Measurements from ENCODE around the gene KLK15.

The KLK15 gene

DNA sequence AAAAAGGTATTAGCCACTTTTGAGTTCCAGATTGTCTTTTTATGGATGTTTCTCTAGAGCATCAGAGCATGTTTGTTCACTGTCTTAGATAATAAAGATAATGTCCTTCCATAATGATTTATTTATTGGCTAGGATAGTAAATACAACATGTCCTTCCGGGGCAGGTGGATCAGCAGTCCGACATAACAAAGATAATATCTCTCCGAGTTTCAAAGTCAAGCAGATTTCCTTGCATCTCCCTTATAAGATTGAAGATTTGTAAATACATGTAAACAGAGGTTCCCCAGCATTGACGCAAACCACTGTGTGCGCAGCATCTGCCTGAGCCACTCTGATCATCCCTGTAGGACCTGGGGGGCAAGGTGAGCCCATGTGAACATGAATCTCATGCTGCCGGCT lies 8.8 kb upstream of the KLK15 start:
- DNase-seq, result no peak

GRCh38 chr19:50839712-50840655 lies 6.6 kb upstream of the KLK15 start:
- DNase-seq, result no peak

DNA sequence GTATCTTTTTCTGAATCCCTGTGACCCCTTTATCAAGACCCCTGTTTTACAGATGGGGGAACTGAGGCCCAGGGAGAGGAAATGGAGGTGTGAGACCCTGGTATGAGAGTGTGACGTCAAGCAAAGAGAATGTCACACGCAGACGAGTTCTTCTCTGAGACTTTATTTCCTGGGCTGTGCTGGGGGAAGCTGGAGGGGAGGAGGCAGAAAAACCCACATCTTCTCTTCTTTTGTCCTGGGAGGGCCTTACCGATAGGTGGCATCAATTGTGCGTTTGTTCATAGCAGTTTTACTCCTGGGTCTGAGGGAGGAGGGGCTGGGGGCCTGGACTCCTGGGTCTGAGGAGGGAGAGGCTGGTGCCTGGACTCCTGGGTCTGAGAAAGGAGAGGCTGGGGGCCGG lies 4.9 kb upstream of the KLK15 start:
- no peak for DNase-seq

- no peak for DNase-seq
These were observed 3.9 kb upstream of the KLK15 start for GRCh38 chr19:50837300-50837699.

DNA sequence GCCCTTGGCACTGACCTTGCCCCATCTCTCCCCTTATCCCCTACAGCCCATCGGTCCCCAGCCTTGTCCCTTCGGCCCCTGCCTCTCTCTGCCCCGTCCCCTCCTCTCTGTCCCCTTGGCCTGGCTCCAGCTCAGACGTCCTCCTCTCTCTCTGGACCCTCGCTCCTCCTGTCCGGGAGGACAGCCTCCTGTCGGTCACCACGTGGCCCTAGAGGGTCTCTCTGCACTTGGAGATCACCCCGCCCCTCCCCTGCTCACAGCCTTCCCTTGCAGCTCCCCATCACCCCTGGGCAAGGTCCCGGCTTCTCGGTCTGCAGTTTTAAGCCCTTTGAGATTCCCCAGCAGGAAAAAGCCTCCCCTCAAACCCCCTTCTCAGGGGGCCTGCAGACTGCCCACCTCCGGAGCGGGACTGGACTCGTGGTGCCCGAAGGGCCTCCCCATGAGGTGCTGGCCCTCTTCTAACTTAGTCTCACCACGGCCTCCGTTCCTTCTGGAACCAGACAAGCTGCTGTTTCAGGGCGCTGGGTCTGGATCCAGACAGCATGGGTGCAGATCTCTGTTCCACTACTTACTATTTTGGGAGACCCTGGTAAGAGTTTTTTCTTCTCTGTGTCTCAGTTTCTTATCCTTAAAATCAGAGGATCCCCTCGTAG lies 3.3 kb upstream of the KLK15 start:
- no peak for DNase-seq

- peak; percentile 37 for DNase-seq
These were observed 2.6 kb upstream of the KLK15 start for GRCh38 chr19:50835785-50836542.

GRCh38 chr19:50835103-50835784 lies 1.9 kb upstream of the KLK15 start:
- DNase-seq, result peak; percentile 9

- DNase-seq, result no peak
These were observed 411 bp upstream of the KLK15 start for GRCh38 chr19:50833802-50834167.

DNA sequence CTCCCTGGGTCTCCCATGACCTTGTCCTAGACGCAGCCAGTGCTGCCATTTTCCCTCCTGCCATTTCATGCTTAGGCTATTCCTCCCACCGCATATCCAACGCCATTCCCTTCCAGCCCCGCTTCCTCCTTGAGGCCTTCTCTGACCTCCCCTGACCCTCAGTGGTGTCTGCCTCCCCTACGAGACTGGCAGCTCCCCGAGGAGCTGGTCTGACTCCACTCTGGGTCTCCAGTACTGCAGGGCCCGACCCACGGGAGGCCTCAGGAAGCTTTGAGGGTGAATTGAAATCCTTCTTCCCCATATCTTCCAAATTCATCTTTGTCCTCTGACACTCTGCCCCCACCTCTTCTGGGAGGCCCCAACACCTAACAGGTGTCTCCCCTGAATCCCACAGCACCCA lies 708 bp downstream of the KLK15 start:
- DNase-seq, result no peak

DNA sequence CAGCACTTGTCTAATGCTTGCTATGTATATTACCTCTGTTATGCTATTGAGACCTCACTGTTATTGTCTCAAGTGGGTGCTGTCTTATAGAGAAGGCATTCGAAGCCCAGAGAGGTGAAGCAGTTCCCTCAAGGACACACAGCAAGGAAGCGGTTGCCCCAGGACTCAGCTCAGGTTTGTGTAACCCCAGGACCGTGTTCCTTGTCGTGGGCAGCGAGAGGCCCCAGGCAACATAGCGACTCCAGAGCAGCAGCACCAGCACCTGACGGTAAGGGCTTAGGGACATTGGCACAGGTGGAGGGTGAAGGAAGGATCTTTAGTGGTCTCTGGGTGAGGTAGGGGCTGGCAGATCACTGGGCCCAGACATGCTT lies 2.4 kb downstream of the KLK15 start:
- DNase-seq, result no peak

GRCh38 chr19:50830266-50831025 lies 2.9 kb downstream of the KLK15 start:
- DNase-seq, result no peak

DNA sequence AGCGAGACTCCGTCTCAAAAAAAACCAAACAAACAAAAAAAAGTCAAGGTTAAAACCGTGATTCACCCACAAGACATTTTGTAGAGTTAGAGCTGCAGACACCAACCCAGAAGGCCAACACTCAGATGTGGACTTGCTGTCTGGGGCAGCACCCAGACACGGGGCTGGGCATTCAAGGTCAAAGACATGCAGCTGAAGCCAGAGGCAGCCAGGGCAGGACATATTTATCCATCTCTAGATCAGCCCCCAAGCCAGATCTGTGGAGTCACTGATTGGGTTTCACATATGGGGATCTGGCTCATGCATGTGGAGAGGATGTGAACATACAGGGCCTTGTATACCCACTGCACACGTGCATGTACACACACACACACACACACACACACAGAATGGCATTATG lies 3.6 kb downstream of the KLK15 start:
- DNase-seq, result no peak

- no peak for DNase-seq
These were observed 5.9 kb downstream of the KLK15 start for GRCh38 chr19:50827476-50827875.

DNA sequence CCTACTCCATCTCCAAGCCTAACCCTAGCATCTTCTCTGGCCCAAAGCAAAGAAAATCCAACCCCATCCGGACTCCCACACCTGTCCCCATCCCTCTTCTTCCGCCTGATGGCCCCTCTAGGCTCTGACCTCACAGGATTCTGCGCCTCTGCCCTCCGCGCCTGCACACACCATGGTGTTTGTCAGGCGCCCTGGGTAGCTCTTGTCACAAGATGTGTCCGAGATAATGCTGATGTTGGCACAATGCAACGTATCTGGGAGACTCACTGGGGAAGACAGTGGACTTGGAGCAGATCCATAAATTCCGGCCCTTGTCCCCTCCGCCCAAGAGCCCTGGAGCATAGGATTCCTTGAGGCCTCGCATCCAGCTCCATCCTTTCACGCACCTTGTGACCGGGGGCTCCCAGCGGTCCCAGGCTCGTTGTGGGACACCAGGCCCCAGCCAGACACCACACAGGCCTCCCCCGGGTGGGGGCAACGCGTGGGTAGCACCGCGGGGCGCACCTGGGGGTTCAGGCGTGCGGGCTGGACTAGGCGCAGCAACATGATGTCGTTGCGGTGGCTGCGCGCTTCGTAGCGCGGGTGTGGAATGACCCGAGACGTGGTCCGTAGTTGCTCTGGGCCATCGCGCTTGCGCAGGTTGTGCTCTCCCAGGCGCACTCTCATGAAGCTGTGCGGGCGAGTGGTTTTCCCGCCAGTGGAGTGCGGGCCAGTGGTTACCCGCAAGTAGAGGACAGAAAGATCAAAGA lies 6.7 kb downstream of the KLK15 start:
- DNase-seq, result no peak

GRCh38 chr19:50823389-50824042 lies 9.9 kb downstream of the KLK15 start, which contains the start of gene KLK1:
Gene KLK1 (minus strand): TSS chr19:50823787. CDS start chr19:50823748, 39 bp downstream.
- no peak for DNase-seq

DNA sequence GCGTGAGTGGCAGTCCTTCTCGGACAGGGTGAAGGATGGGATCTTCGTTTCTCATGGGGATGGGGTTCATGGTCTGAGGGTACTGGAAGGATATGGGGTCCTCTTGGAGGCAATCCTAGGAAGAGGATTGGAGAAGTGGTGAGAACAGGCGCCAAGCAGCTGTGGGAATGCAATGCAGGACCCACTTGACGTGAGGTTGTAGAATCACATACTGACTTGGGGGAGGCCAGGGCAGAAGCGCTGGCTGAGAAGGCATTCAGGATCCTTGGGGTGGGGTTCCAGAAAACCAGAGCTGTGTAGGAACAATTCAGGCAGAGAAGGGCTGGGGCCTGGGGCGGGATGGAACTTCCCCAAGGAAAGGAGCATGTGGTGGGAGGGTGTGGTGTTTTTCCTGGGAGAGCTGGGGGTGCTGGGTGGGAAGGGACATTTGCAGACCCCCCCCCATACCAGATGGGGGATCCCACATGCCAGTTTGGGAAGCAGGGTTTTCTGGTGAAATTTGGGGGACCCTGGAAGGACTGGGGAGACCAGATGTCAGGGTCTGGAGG lies 10.6 kb downstream of the KLK15 start:
- DNase-seq, result no peak

- DNase-seq, result no peak
These were observed 11.8 kb downstream of the KLK15 start for GRCh38 chr19:50821622-50822021.

DNA sequence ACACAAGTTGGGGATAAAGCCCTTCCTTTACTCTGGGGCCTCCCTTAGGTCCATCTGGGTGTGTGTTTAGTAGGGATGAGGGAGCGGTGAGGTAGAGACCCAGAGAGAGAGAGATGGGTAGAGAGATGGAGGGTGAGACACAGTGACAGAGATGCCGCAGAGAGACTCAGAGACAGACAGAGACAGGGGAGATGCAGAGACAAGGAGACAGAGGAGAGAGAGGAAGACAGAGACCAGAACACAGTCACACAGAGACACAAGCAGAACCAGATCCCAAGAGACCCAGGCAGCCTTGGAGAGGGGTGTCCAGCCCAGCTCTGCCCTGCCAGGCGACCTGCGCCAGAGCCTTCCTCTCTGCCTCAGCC lies 12.1 kb downstream of the KLK15 start:
- DNase-seq, result no peak

DNA sequence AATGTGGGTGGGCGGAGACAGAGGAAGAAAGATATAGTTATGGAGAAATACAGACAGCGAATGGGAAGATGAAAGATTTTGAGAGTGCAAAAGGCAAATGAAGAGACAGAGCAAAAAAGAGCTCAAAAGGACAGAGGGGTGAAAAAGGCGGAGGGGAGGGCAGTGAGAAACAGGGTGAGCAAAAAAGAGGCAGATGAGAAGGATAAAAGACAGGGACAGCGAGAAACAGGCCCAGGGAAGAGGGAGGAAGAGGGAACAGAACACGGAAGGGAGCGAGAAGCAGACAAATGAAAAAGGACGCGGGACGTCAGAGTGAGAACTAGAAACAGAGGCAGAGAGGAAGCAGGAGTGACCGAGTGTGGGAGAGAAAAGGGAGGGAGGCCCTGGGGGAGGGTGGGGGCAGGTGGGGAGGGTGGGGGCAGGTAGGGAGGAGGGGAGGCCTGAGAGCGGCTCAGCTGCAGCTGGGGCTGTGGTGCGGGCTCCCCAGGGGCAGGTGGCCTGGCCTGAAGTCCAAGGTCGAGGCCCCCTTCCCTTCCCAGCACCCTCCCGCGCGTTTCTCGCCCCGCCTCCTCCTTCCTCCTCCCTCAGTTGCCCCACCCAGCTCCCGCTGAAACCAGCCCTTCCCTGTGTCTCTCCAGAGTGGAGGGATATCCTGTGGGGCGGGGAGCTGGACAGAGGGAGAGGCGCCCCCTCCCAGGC lies 12.7 kb downstream of the KLK15 start:
- no peak for DNase-seq

- no peak for DNase-seq
These were observed 13.3 kb downstream of the KLK15 start for GRCh38 chr19:50820086-50820485.
